GM19395 (cell line): Measurements from ENCODE around the gene CPM.
"Not testable (repeated sequence)": the region's sequence is repeated elsewhere in the genome, so short reads cannot be mapped to it uniquely, and the experiment has no call there.

Source experiments
- ATAC-seq: cut with Tn5 transposase; IDR thresholded peaks from one replicate; pipeline ENCODE4 v1.9.1; 2021; ENCODE audit warnings: mild to moderate bottlenecking, moderate library complexity; ENCODE audit not compliant: unreplicated experiment

Gene CPM

GRCh38 chr12:68882251-68882964, 50.6 kb downstream of the CPM start:
- no peak for ATAC-seq

- no peak for ATAC-seq
Observed at GRCh38 chr12:68880660-68881325, 52.2 kb downstream of the CPM start.

GRCh38 chr12:68878846-68879245, 54.1 kb downstream of the CPM start:
- ATAC-seq: no peak

GRCh38 chr12:68878283-68878682, 54.7 kb downstream of the CPM start:
- ATAC-seq: no peak

- ATAC-seq: no peak
Observed at GRCh38 chr12:68877583-68877982, 55.4 kb downstream of the CPM start.

- ATAC-seq: no peak
Observed at GRCh38 chr12:68876461-68876860, 56.5 kb downstream of the CPM start.

- no peak for ATAC-seq
Observed at GRCh38 chr12:68873316-68873715, 59.7 kb downstream of the CPM start.

GRCh38 chr12:68871921-68872320, 61.0 kb downstream of the CPM start:
- no peak for ATAC-seq

GRCh38 chr12:68871396-68871795, 61.6 kb downstream of the CPM start:
- ATAC-seq: no peak

- no peak for ATAC-seq
Observed at GRCh38 chr12:68870443-68870842, 62.5 kb downstream of the CPM start.

- ATAC-seq: no peak
Observed at GRCh38 chr12:68870011-68870410, 63.0 kb downstream of the CPM start.

- ATAC-seq: no peak
Observed at GRCh38 chr12:68868043-68868790, 64.8 kb downstream of the CPM start.

- no peak for ATAC-seq
Observed at GRCh38 chr12:68867606-68868005, 65.4 kb downstream of the CPM start.

- ATAC-seq: no peak
Observed at GRCh38 chr12:68866950-68867349, 66.0 kb downstream of the CPM start.

GRCh38 chr12:68865399-68866164, 67.4 kb downstream of the CPM start:
- ATAC-seq: no peak

GRCh38 chr12:68864604-68865003, 68.4 kb downstream of the CPM start:
- no peak for ATAC-seq

GRCh38 chr12:68863886-68864454, 69.0 kb downstream of the CPM start:
- not testable (repeated sequence) for ATAC-seq

GRCh38 chr12:68863109-68863770, 69.7 kb downstream of the CPM start:
- ATAC-seq: no peak

- ATAC-seq: no peak
Observed at GRCh38 chr12:68861890-68862289, 71.1 kb downstream of the CPM start.

GRCh38 chr12:68856510-68856909, 76.5 kb downstream of the CPM start:
- ATAC-seq: no peak
